K562 (cell line): ENCODE results near the gene LBX1. TPM values are rescaled to one million over a fixed set of nuclear protein-coding genes. Genes with fewer than 3 reads are reported as not detected.

Experiments used
- ATAC-seq: fragments of 200-7000 bp; cut with Tn5 transposase; 3 replicates; pipeline ENCODE4 v1.9.1; 2020; ENCODE audit warnings: moderate library complexity
- BruUV-seq: library from RNA; stranded (reverse); fragments of 400-500 nt; replicated peaks from 2 replicates; lab custom pipeline; 2021; lab: Mats Ljungman, UMichigan
- CTCF ChIA-PET: fragments of 300-600 bp; formaldehyde crosslinking; extraction: SDS; loops from one replicate; lab custom pipeline; 2021; ENCODE audit warnings: low intra/inter-chr PET ratio; lab: Yijun Ruan, JAX
- POLR2A ChIA-PET: fragments of 300-600, 350-650 bp; sonication (Branson Sonifier 250); formaldehyde crosslinking; extraction: SDS; loops from one replicate; lab custom pipeline; 2021; ENCODE audit warnings: antibody characterized with exemption, inconsistent platforms; lab: Yijun Ruan, JAX
- DNase-seq, 4 experiments: peaks; one replicate each; pipeline versions ENCODE4 v3.0.0 to v3.0.0-alpha.2; 2011 to 2018; ENCODE audit warnings: low spot score in 3 of 4, mixed read lengths in 3 of 4; ENCODE audit errors: extremely low read depth in 1 of 4
- FAIRE-seq: peaks from 2 replicates; lab custom pipeline; 2011; peaks lifted over from hg19 to GRCh38; lab: Jason Lieb, UNC
- H2AFZ ChIP-seq: 2 replicates; pipeline ENCODE4 v1.6.0; 2011; ENCODE audit warnings: low read depth, low read length, control low read depth, inconsistent platforms
- H3K27ac ChIP-seq: fragments of 200-600 bp; 3 replicates; pipeline ENCODE4 v1.8.0; 2011; ENCODE audit warnings: low read depth, mild to moderate bottlenecking, control low read depth, inconsistent platforms, low read length, moderate library complexity, mixed read lengths; ENCODE audit errors: extremely low read depth
- H3K27me3 ChIP-seq, 2 experiments: fragments of 300-600 bp in 1 of 2; 2 replicates in 1 of 2; 3 replicates in 1 of 2; pipeline versions ENCODE4 v1.6.0 to v1.8.0; 2011; ENCODE audit warnings: inconsistent platforms in 2 of 2, low read length in 2 of 2, mild to moderate bottlenecking in 1 of 2, mixed read lengths in 1 of 2, moderate library complexity in 1 of 2; ENCODE audit not compliant: control insufficient read depth in 2 of 2, insufficient read depth in 2 of 2
- H3K36me3 ChIP-seq: fragments of 300-600 bp; 3 replicates; pipeline ENCODE4 v1.8.0; 2011; ENCODE audit warnings: mild to moderate bottlenecking, low read length, inconsistent platforms; ENCODE audit not compliant: control insufficient read depth, insufficient read depth
- H3K4me1 ChIP-seq, 2 experiments: fragments of 200-600 bp in 1 of 2; replicated peaks in 1 of 2; 2 replicates in 1 of 2; 3 replicates in 1 of 2; pipeline versions ENCODE4 v1.5.1 to v1.8.0; 2011; ENCODE audit warnings: inconsistent platforms in 2 of 2, low read length in 2 of 2, mild to moderate bottlenecking in 1 of 2, mixed read lengths in 1 of 2, moderate library complexity in 1 of 2; ENCODE audit not compliant: control insufficient read depth in 2 of 2, insufficient read depth in 2 of 2
- H3K4me2 ChIP-seq: 2 replicates; pipeline ENCODE4 v1.6.1; 2011; ENCODE audit warnings: low read length, control low read depth, inconsistent platforms, mixed read lengths; ENCODE audit not compliant: insufficient read depth
- H3K4me3 ChIP-seq: fragments of 200-600 bp; sonication (generic), shearing (Covaris generic); 2 replicates; pipeline ENCODE4 v1.5.1; 2016; ENCODE audit warnings: control low read depth, inconsistent platforms
- H3K79me2 ChIP-seq: fragments of 200-600 bp; 3 replicates; pipeline ENCODE4 v1.8.0; 2011; ENCODE audit warnings: low read length, inconsistent platforms; ENCODE audit not compliant: control insufficient read depth, insufficient read depth
- H3K9ac ChIP-seq, 2 experiments: 2 replicates each; pipeline versions ENCODE4 v1.6.0 to v1.6.1; 2011; ENCODE audit warnings: low read depth in 2 of 2, low read length in 2 of 2, control low read depth in 1 of 2, inconsistent platforms in 1 of 2, mild to moderate bottlenecking in 1 of 2, mixed read lengths in 1 of 2; ENCODE audit not compliant: insufficient read depth in 1 of 2
- H3K9me1 ChIP-seq: one replicate; pipeline ENCODE4 v1.6.0; 2011; ENCODE audit warnings: inconsistent platforms, mild to moderate bottlenecking, low read length, moderate library complexity; ENCODE audit not compliant: control insufficient read depth, insufficient read depth
- H3K9me3 ChIP-seq: replicated peaks from 2 replicates; pipeline ENCODE4 v1.5.1; 2011; ENCODE audit warnings: low read depth, low read length, inconsistent platforms; ENCODE audit not compliant: control insufficient read depth, insufficient read depth
- H4K20me1 ChIP-seq: replicated peaks from 2 replicates; pipeline ENCODE4 v1.6.1; 2011; ENCODE audit warnings: low read length, inconsistent platforms, mixed read lengths; ENCODE audit not compliant: control insufficient read depth, insufficient read depth
- CHAMP1 ChIP-seq: fragments of 450-650 bp; IDR thresholded peaks from 2 replicates; pipeline ENCODE4 v1.6.1; 2016; ENCODE audit warnings: mild to moderate bottlenecking
- CSDE1 ChIP-seq, 2 experiments: fragments of 450-650 bp; IDR thresholded peaks; 2 replicates each; pipeline ENCODE4 v1.6.1; 2016; ENCODE audit warnings: mild to moderate bottlenecking in 1 of 2
- CTBP1 ChIP-seq: fragments of 450-650 bp; IDR thresholded peaks from 2 replicates; pipeline ENCODE4 v1.6.1; 2016; ENCODE audit warnings: borderline replicate concordance
- EGR1 ChIP-seq: fragments of 450-650 bp; conservative IDR thresholded peaks from 2 replicates; pipeline ENCODE4 v1.6.1; 2017; ENCODE audit warnings: mild to moderate bottlenecking
- ILK ChIP-seq: fragments of 450-650 bp; IDR thresholded peaks from 2 replicates; pipeline ENCODE4 v1.6.1; 2016; ENCODE audit warnings: missing genetic modification characterization, low read depth, mild to moderate bottlenecking, missing compliant biosample characterization, moderate library complexity, borderline replicate concordance
- NR1H2 ChIP-seq: sonication (generic); formaldehyde crosslinking; IDR thresholded peaks from 2 replicates; pipeline ENCODE4 v1.4.0; 2020; ENCODE audit warnings: mild to moderate bottlenecking, missing genetic modification reagents
- POLR3A ChIP-seq: IDR thresholded peaks from 2 replicates; pipeline ENCODE4 v1.6.1; 2011; ENCODE audit warnings: borderline replicate concordance, mild to moderate bottlenecking, moderate library complexity; ENCODE audit not compliant: insufficient read length, insufficient read depth; ENCODE audit errors: extremely low read depth
- RBM17 ChIP-seq: fragments of 200-400 bp; formaldehyde crosslinking; IDR thresholded peaks from 2 replicates; pipeline ENCODE4 v1.6.1; 2017; ENCODE audit warnings: low read depth, mild to moderate bottlenecking, low read length, borderline replicate concordance
- REST ChIP-seq, 2 experiments: fragments of 450-650 bp; formaldehyde crosslinking in 1 of 2; IDR thresholded peaks; 2 replicates each; pipeline versions ENCODE4 v1.4.0 to v1.6.1; 2014 to 2020; ENCODE audit warnings: mild to moderate bottlenecking in 2 of 2, borderline replicate concordance in 1 of 2, low read depth in 1 of 2
- SAFB2 ChIP-seq: fragments of 200-400 bp; formaldehyde crosslinking; IDR thresholded peaks from 2 replicates; pipeline ENCODE4 v1.6.1; 2018; ENCODE audit warnings: borderline replicate concordance, low read length, low read depth, moderate library complexity; ENCODE audit not compliant: severe bottlenecking
- TCF7 ChIP-seq: sonication (generic); IDR thresholded peaks from 2 replicates; pipeline ENCODE4 v1.6.1; 2016; ENCODE audit warnings: antibody characterized with exemption, borderline replicate concordance
- XRCC5 ChIP-seq: fragments of 200-400 bp; formaldehyde crosslinking; IDR thresholded peaks from 2 replicates; pipeline ENCODE4 v1.6.1; 2017; ENCODE audit warnings: low read depth, mild to moderate bottlenecking, low read length
- ZNF589 ChIP-seq: fragments of 200-800 bp; sonication (Bioruptor generic); IDR thresholded peaks from 2 replicates; pipeline ENCODE4 v1.6.1; 2016; ENCODE audit warnings: low read depth, missing genetic modification characterization, missing compliant biosample characterization
- whole genome bisulfite sequencing: fragments of 100-300 bp; shearing (Covaris generic); methylation state at CpG from one replicate; pipeline ENCODE4 v1.1.6; 2016; ENCODE audit warnings: low coverage, mixed read lengths; ENCODE audit not compliant: insufficient coverage; ENCODE audit errors: missing lambda C conversion rate; 5-methylcytosine and 5-hydroxymethylcytosine counted together
- in situ Hi-C: fragments of 300-500 bp; cut with MboI; formaldehyde crosslinking; loops from 4 replicates; pipeline ENCODE4 v1.15.0; 2018; ENCODE audit warnings: inconsistent platforms, mixed read lengths
- intact Hi-C: fragments of 100-400 bp; cut with micrococcal nuclease; formaldehyde crosslinking; loops from 2 replicates; pipeline ENCODE4 v1.14.2; 2022
- polyA plus RNA-seq, 8 experiments: library from polyadenylated mRNA; depleted of rRNA in 4 of 8; stranded (reverse) in 5 of 8; unstranded in 3 of 8; fragments of >200 nt; fragmentation: Nextera tagmentation in 2 of 8; fragmentation: Illumina TruSeq in 1 of 8; extraction: Ambion mirVana in 2 of 8; extraction: Trizol in 1 of 8; gene quantifications; 2 replicates each; pipeline versions ENCODE4 v1.2.1 to v1.2.3, GENCODE V29; 2011 to 2014; ENCODE audit warnings: inconsistent platforms in 1 of 8, missing spikeins in 1 of 8
- total RNA-seq, 7 experiments: library from RNA; depleted of rRNA in 6 of 7; stranded (reverse); fragments of >200 nt in 6 of 7; fragmentation: Illumina TruSeq in 2 of 7; extraction: Trizol in 2 of 7; gene quantifications; 2 replicates each; pipeline versions ENCODE4 v1.2.1 to v1.2.3, GENCODE V29; 2011 to 2021; ENCODE audit warnings: low replicate concordance in 1 of 7

LBX1 gene
- total and polyA plus RNA-seq, 9 of the 15 experiments (the other 6 are each of a cell fraction or from before 2014, with no cell fraction given) = not detected

- intact Hi-C loops = no loop called here
- ChIA-PET CTCF (no interaction called here), POLR2A (interaction anchor here (0.6 kb wide), 1 partner anchor 43 kb away, joined by 4 read pairs; no protein-coding TSS in a partner anchor)
- DNase-seq (no peak), ATAC-seq (no peak), FAIRE-seq (no peak)
- Histone ChIP-seq H3K9ac (no peak overlapping the region), H3K27ac (no peak overlapping the region), H3K4me1 (peaks cover 0 to 19% of the 10 kb centered on the region in 2 experiments; a peak in 2 of 5 replicates), H3K79me2 (no peaks in the 10 kb centered on the region), H3K27me3 (peaks cover 36 to 81% of the 10 kb centered on the region in 2 experiments), H3K9me3 (no peaks in the 10 kb centered on the region), H3K4me3 (no peak overlapping the region), H3K4me2 (no peak overlapping the region), H4K20me1 (no peaks in the 10 kb centered on the region), H3K36me3 (no peaks in the 10 kb centered on the region), H3K9me1 (no peaks in the 10 kb centered on the region), H2AFZ (no peak overlapping the region)
- in situ Hi-C loops = no loop called here
- 12% methylated on average over 4 of the region's 4 CpGs for WGBS
- no TSS peak for BruUV-seq
- TF ChIP-seq XRCC5 (no peak), EGR1 (no peak), CHAMP1 (no peak), REST (IDR thresholded peaks at IDR 0.05; ENCODE audit: borderline replicate concordance) (no peak), REST (CRISPR knock-in tag; IDR thresholded peaks at IDR 0.05; ENCODE audit: low read depth) (no peak), TCF7 (no peak), ZNF589 (no peak), CTBP1 (no peak), ILK (no peak), NR1H2 (CRISPR knock-in tag) (no peak), POLR3A (no peak), SAFB2 (no peak), RBM17 (no peak), CSDE1 (IDR thresholded peaks at IDR 0.05) (no peak)
Observed at GRCh38 chr10:101235766-101236165, 6.5 kb upstream of the LBX1 start.
